HL-60 (cell line): Measurements from ENCODE around the gene PPP1R3E.

Experiments
- DNase-seq, 2 experiments: peaks; one replicate each; pipeline ENCODE4 v3.0.0-alpha.2; 2010 to 2020; ENCODE audit warnings: low read depth in 1 of 2, low spot score in 1 of 2
- H3K27ac ChIP-seq: fragments of 250-450 bp; sonication (Bioruptor Pico); replicated peaks from 2 replicates; pipeline ENCODE4 v1.5.1; 2020; ENCODE audit warnings: mild to moderate bottlenecking, moderate library complexity
- H3K27me3 ChIP-seq: fragments of 250-450 bp; sonication (Bioruptor Pico); 2 replicates; pipeline ENCODE4 v1.5.1; 2021; ENCODE audit warnings: mild to moderate bottlenecking, moderate library complexity; ENCODE audit not compliant: insufficient read depth, poor library complexity, severe bottlenecking
- H3K4me3 ChIP-seq: replicated peaks from 2 replicates; pipeline ENCODE4 v1.5.1; 2011; ENCODE audit warnings: mild to moderate bottlenecking, control low read depth, low read length; ENCODE audit not compliant: insufficient read depth
- GABPA ChIP-seq: IDR thresholded peaks from 2 replicates; pipeline ENCODE4 v1.6.1; 2012; ENCODE audit warnings: low read depth
- POLR2AphosphoS5 ChIP-seq: IDR thresholded peaks from 2 replicates; pipeline ENCODE4 v1.6.1; 2012; ENCODE audit warnings: low read depth
- SPI1 ChIP-seq: IDR thresholded peaks from 2 replicates; pipeline ENCODE4 v1.6.1; 2012; ENCODE audit warnings: low read depth, mild to moderate bottlenecking, borderline replicate concordance
- long read RNA-seq: library from polyadenylated mRNA; unstranded; transcript quantifications from one replicate; pipeline ENCODE4 v2.0.0, GENCODE V29; 2020
- TF ChIP-seq, protein P1 (sequence below): IDR thresholded peaks from one replicate; pipeline ENCODE4 v1.5.1; 2011; ENCODE audit warnings: low read length, control low read depth, inconsistent platforms; ENCODE audit not compliant: insufficient read depth
- TF ChIP-seq, protein P2 (sequence below): IDR thresholded peaks from 2 replicates; pipeline ENCODE4 v1.6.1; 2012; ENCODE audit warnings: low read depth; ENCODE audit not compliant: insufficient replicate concordance

Gene PPP1R3E, protein sequence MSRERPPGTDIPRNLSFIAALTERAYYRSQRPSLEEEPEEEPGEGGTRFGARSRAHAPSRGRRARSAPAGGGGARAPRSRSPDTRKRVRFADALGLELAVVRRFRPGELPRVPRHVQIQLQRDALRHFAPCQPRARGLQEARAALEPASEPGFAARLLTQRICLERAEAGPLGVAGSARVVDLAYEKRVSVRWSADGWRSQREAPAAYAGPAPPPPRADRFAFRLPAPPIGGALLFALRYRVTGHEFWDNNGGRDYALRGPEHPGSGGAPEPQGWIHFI
- long read RNA-seq, partial matches to known transcripts = 0 of 2 reads
- long read RNA-seq, other reads (novel, unspliced or antisense) = 1 of 2 reads

GRCh38 chr14:23302290-23303225 lies at the start of gene PPP1R3E:
TSS of gene PPP1R3E (minus strand) at chr14:23302859. CDS start at chr14:23302576, 283 bp downstream.
- H3K27ac ChIP-seq = peak within 1 kb of the TSS; percentile 86
- no peak; the same call in 1 of the 2 replicates for TF ChIP-seq POLR2AphosphoS5
- TF ChIP-seq, protein P1, sequence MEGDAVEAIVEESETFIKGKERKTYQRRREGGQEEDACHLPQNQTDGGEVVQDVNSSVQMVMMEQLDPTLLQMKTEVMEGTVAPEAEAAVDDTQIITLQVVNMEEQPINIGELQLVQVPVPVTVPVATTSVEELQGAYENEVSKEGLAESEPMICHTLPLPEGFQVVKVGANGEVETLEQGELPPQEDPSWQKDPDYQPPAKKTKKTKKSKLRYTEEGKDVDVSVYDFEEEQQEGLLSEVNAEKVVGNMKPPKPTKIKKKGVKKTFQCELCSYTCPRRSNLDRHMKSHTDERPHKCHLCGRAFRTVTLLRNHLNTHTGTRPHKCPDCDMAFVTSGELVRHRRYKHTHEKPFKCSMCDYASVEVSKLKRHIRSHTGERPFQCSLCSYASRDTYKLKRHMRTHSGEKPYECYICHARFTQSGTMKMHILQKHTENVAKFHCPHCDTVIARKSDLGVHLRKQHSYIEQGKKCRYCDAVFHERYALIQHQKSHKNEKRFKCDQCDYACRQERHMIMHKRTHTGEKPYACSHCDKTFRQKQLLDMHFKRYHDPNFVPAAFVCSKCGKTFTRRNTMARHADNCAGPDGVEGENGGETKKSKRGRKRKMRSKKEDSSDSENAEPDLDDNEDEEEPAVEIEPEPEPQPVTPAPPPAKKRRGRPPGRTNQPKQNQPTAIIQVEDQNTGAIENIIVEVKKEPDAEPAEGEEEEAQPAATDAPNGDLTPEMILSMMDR = no peak
- TF ChIP-seq, protein P2, sequence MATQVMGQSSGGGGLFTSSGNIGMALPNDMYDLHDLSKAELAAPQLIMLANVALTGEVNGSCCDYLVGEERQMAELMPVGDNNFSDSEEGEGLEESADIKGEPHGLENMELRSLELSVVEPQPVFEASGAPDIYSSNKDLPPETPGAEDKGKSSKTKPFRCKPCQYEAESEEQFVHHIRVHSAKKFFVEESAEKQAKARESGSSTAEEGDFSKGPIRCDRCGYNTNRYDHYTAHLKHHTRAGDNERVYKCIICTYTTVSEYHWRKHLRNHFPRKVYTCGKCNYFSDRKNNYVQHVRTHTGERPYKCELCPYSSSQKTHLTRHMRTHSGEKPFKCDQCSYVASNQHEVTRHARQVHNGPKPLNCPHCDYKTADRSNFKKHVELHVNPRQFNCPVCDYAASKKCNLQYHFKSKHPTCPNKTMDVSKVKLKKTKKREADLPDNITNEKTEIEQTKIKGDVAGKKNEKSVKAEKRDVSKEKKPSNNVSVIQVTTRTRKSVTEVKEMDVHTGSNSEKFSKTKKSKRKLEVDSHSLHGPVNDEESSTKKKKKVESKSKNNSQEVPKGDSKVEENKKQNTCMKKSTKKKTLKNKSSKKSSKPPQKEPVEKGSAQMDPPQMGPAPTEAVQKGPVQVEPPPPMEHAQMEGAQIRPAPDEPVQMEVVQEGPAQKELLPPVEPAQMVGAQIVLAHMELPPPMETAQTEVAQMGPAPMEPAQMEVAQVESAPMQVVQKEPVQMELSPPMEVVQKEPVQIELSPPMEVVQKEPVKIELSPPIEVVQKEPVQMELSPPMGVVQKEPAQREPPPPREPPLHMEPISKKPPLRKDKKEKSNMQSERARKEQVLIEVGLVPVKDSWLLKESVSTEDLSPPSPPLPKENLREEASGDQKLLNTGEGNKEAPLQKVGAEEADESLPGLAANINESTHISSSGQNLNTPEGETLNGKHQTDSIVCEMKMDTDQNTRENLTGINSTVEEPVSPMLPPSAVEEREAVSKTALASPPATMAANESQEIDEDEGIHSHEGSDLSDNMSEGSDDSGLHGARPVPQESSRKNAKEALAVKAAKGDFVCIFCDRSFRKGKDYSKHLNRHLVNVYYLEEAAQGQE = no peak
- no peak for TF ChIP-seq GABPA
- no peak for TF ChIP-seq SPI1
- no peaks in the 10 kb centered on the region for H3K27me3 ChIP-seq

GRCh38 chr14:23351681-23352505 lies 49.2 kb upstream of the PPP1R3E start:
- TF ChIP-seq, protein P1 = no peak
- TF ChIP-seq POLR2AphosphoS5 = no peak
- peaks cover 46% of the 10 kb centered on the region for H3K27me3 ChIP-seq
- DNase-seq = no peak
- H3K4me3 ChIP-seq = no peak overlapping the region
- no peak overlapping the region for H3K27ac ChIP-seq

More at GRCh38 chr14:23302290-23303225, at the start of gene PPP1R3E:
- peak within 1 kb of the TSS; percentile 68 for H3K4me3 ChIP-seq
- peak in 1 of 2 experiments; percentile 65 for DNase-seq

DNA sequence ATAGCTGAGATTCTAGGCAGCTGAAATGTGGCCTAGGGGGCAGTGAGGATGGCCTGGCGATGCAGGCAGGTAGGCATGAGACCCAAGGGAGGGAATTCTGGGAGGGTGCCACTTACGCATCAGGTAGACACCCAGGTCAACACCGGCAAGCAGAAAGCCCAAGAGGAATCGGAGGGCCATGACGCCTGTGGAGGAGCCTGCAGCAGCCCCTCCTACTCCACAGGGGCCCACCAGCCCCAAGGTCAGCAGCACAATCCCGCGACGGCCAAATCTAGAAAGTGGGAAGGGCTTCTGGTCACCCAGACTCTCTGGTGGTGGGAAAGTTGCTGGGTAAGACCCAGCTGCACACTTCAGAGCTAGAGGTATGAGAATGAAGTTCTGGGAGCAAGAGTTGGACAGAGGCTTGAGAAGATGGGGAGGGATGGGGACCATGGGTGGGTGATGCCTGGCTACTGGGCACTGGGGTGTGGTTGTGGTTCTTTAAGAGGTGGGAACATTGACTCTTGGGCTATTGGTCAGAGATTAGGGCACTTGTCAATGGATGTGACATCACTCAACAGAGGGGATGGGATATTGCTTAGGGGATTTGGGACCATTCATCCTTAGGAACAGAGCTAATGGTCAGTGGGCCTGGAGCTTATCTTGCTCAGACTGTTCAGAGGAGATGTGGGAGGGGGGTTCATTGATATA lies 46.6 kb upstream of the PPP1R3E start:
- no peak for DNase-seq
- no peak overlapping the region for H3K27ac ChIP-seq
- TF ChIP-seq POLR2AphosphoS5 (no peak), SPI1 (no peak), GABPA (no peak)
- TF ChIP-seq, protein P1 = no peak
- TF ChIP-seq, protein P2 = no peak
- H3K27me3 ChIP-seq = peaks cover 34% of the 10 kb centered on the region
- no peak overlapping the region for H3K4me3 ChIP-seq
